ENCODE data around the gene RTP1.

Gene RTP1

GRCh38 chr3:187243933-187244524 is 46.7 kb downstream of the RTP1 start:
- DNase-seq = no peak

- no peak for DNase-seq
These were observed 50.1 kb downstream of the RTP1 start for GRCh38 chr3:187247398-187247797.
